Colonic mucosa (tissue), 4 donors: ENCODE results near the gene KRTAP10-6. TPM values are rescaled to one million over a fixed set of nuclear protein-coding genes. Genes with fewer than 3 reads are reported as not detected.

ENCODE experiments used
- DNase-seq: peaks from one replicate; pipeline ENCODE4 v3.0.0-alpha.2; 2020
- H3K27ac ChIP-seq: fragments of 200-600 bp; one replicate; pipeline ENCODE4 v1.8.0; 2021
- H3K27me3 ChIP-seq: fragments of 200-600 bp; one replicate; pipeline ENCODE4 v1.8.0; 2021
- H3K36me3 ChIP-seq: fragments of 200-600 bp; one replicate; pipeline ENCODE4 v1.8.0; 2021
- H3K4me1 ChIP-seq: fragments of 200-600 bp; one replicate; pipeline ENCODE4 v1.8.0; 2021; ENCODE audit warnings: mild to moderate bottlenecking
- H3K4me3 ChIP-seq: fragments of 200-600 bp; one replicate; pipeline ENCODE4 v1.8.0; 2021
- H3K9ac ChIP-seq, 2 donors: one replicate each; pipeline ENCODE4 v1.7.0; 2013; ENCODE audit warnings: control low read depth in 2 of 2, low read depth in 2 of 2, low read length in 2 of 2
- H3K9me3 ChIP-seq: fragments of 200-600 bp; one replicate; pipeline ENCODE4 v1.8.0; 2021
- intact Hi-C: fragments of 100-400 bp; cut with DNase I; formaldehyde crosslinking; loops from one replicate; pipeline ENCODE4 v1.14.1; 2022
- total RNA-seq, 2 donors: library from RNA; stranded (reverse); fragmentation: NEBNext Ultra II Directional in 1 of 2; extraction: Animal tissue kit (Norgen Biotek cat#: 25700) in 1 of 2; gene quantifications; one replicate each; pipeline ENCODE4 v1.2.1, GENCODE V29; 2021
- TF ChIP-seq, protein P1 (sequence below): fragments of 200-600 bp; IDR thresholded peaks from one replicate; pipeline ENCODE4 v1.8.0; 2022; ENCODE audit warnings: antibody characterized with exemption, mild to moderate bottlenecking
- donor health status: healthy.
- donor health status: DM: no; HTN: no; CAD: no.
- donor health status: DM: no; HTN: no; CAD: no.

The KRTAP10-6 gene
- total RNA-seq, 2 donors from 2014 or later = not detected

DNA sequence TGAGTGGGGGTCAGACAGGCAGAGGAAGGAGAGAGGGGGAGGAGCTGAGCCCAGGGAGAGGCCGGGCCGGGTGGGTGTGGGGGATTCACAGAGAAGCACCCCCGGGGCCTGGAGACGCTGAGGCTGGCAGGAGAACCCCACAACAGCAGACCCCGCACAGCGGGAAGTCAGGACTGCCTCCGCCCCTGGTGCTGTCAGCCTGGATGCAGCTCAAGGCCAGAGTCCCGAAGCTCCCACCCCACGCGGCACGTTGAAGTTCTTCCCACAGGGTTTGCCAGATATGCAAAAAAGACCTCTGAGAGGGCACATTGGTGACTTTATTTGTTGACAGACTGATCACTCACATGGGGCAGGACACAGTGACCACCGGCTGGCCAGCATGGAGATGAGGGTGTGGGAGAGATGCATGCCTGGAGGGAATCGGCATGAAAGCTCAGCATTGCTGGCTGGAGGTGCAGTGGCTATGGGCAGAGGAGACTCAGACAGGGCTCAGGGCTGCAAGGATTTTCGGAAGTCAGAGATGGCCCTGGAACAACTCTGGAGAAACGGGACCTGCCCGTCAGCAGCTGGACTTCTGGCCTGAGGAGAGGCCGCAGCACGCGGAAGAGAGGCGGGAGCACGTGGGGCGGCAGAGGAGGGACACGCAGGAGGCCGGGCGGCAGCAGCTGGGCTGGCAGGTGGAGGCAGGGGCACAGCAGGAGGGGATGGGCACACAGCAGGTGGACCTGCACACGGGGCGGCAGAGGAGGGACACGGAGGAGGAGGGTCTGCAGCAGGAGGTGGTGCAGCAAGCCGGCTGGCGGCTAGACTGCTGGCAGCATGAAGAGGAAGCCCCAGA lies 34.6 kb downstream of the KRTAP10-6 start:
- Histone ChIP-seq H3K4me3 (no peak overlapping the region), H3K27ac (no peak overlapping the region), H3K4me1 (no peaks in the 10 kb centered on the region), H3K27me3 (no peaks in the 10 kb centered on the region), H3K9ac (no peak overlapping the region), H3K9me3 (no peaks in the 10 kb centered on the region), H3K36me3 (no peaks in the 10 kb centered on the region)
- intact Hi-C loops = no loop called here
- no peak for DNase-seq
- TF ChIP-seq, protein P1, sequence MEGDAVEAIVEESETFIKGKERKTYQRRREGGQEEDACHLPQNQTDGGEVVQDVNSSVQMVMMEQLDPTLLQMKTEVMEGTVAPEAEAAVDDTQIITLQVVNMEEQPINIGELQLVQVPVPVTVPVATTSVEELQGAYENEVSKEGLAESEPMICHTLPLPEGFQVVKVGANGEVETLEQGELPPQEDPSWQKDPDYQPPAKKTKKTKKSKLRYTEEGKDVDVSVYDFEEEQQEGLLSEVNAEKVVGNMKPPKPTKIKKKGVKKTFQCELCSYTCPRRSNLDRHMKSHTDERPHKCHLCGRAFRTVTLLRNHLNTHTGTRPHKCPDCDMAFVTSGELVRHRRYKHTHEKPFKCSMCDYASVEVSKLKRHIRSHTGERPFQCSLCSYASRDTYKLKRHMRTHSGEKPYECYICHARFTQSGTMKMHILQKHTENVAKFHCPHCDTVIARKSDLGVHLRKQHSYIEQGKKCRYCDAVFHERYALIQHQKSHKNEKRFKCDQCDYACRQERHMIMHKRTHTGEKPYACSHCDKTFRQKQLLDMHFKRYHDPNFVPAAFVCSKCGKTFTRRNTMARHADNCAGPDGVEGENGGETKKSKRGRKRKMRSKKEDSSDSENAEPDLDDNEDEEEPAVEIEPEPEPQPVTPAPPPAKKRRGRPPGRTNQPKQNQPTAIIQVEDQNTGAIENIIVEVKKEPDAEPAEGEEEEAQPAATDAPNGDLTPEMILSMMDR = no peak

DNA sequence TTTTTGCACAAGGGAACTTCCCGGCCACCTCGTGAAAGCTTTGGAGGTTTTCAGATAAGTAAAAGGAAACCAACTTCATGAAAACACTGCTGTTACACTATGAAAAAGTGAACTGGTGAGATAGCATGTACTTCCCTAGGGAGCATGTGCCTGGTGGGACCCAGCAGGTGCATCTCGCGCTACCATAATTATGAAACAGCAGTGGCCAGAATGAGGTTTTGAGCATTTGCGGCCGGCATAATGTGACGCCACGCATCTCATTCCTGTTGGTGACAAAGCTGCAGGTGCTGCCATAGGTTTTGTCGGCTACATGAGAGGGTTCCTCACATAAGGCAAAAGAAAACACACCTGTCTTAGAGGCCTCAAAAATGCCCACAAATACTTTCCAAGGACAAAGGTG lies 35.4 kb downstream of the KRTAP10-6 start:
- Histone ChIP-seq H3K9ac (no peak overlapping the region), H3K9me3 (no peaks in the 10 kb centered on the region), H3K27ac (no peak overlapping the region), H3K4me1 (no peaks in the 10 kb centered on the region), H3K36me3 (no peaks in the 10 kb centered on the region), H3K27me3 (no peaks in the 10 kb centered on the region), H3K4me3 (no peak overlapping the region)
- no peak for DNase-seq
- TF ChIP-seq, protein P1 = no peak
- intact Hi-C loops = no loop called here

DNA sequence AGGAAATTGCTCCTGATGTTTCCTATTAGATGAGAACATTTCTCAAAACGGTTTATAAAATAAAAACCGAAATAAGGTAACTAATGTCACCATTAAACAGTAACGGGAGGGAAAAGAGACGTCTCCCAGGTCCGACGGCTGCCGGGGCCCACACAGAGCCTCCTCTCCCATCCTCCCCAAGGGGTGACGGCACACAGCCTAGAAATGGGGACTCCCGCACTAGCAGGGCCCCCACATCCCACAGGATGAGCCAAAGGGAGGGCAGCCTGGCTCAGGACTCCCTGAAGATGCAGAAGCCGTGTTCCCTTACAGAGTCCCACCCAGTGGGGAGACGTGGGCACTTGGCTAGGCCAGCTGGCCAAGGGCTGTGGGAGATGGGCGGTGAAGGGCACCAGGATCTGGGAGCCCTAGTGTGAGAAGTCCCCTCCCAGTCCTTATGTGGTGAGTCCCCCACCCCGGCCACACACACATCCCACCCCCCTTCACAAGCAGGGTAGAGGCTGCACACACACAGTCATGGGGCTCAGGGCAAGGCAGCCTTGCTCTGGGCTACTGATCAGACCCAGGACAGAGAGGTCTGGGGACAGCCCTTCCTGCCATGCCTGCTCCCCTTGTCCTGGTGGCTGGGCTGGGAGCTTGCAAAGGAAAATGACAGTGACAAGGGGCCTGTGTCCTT lies 37.0 kb downstream of the KRTAP10-6 start:
- H3K27ac ChIP-seq = no peak overlapping the region
- TF ChIP-seq, protein P1 = no peak
- intact Hi-C loops = no loop called here
- no peak for DNase-seq
- no peak overlapping the region for H3K4me3 ChIP-seq
- H3K9me3 ChIP-seq = no peaks in the 10 kb centered on the region
- no peaks in the 10 kb centered on the region for H3K4me1 ChIP-seq
- no peaks in the 10 kb centered on the region for H3K36me3 ChIP-seq
- H3K9ac ChIP-seq = no peak overlapping the region
- H3K27me3 ChIP-seq = no peaks in the 10 kb centered on the region

DNA sequence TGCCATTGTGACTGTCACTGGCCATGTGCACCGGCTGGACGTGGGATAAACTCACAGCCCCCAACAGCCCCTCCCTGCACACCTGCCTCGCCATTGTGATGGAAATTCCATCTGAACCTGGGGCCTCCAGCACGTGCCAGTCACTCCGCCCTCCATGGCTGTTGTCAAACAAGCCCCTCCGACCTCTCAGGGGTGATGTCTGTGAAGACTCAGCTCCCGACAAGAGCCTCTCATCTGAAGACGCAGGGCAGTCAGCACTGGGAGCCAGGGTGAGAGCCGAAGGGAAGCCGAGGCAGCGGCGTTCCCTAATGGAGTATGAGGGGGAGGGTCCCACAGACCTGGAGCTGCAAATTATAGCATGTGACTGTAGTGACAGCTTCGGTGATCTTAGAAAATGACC lies 39.6 kb downstream of the KRTAP10-6 start:
- no peaks in the 10 kb centered on the region for H3K36me3 ChIP-seq
- intact Hi-C loops = no loop called here
- no peaks in the 10 kb centered on the region for H3K9me3 ChIP-seq
- H3K27me3 ChIP-seq = no peaks in the 10 kb centered on the region
- no peak overlapping the region for H3K4me3 ChIP-seq
- no peak overlapping the region for H3K27ac ChIP-seq
- no peak for DNase-seq
- no peaks in the 10 kb centered on the region for H3K4me1 ChIP-seq
- TF ChIP-seq, protein P1 = no peak
- H3K9ac ChIP-seq = no peak overlapping the region

DNA sequence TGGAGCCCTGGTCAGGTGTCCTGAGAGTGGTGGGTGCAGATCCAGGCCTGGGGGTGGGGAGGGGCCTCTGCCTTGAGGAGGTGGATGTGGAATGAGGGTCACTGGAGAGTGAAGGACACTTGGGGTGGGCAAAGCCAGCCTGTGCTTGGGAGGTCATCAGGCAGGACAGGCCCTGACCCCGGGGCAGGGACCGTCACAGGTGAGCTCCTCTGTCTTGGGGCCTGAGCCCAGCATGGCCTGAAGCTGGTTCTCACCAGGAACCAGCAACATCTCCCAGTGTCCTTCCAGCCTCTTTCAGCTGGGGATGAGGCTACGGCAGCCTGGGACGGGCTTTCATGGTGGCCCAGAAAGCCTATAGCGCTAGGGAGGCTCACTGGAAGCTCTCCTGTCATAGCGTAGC lies 40.2 kb downstream of the KRTAP10-6 start:
- intact Hi-C loops = no loop called here
- TF ChIP-seq, protein P1 = no peak
- no peaks in the 10 kb centered on the region for H3K4me1 ChIP-seq
- no peak overlapping the region for H3K27ac ChIP-seq
- no peaks in the 10 kb centered on the region for H3K27me3 ChIP-seq
- H3K9me3 ChIP-seq = no peaks in the 10 kb centered on the region
- H3K9ac ChIP-seq = no peak overlapping the region
- no peak for DNase-seq
- H3K36me3 ChIP-seq = no peaks in the 10 kb centered on the region
- no peak overlapping the region for H3K4me3 ChIP-seq
